Measurements from ENCODE around the gene KERA.
"Not testable (repeated sequence)": the region's sequence is repeated elsewhere in the genome, so short reads cannot be mapped to it uniquely, and the experiment has no call there.

The KERA gene, protein sequence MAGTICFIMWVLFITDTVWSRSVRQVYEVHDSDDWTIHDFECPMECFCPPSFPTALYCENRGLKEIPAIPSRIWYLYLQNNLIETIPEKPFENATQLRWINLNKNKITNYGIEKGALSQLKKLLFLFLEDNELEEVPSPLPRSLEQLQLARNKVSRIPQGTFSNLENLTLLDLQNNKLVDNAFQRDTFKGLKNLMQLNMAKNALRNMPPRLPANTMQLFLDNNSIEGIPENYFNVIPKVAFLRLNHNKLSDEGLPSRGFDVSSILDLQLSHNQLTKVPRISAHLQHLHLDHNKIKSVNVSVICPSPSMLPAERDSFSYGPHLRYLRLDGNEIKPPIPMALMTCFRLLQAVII

DNA sequence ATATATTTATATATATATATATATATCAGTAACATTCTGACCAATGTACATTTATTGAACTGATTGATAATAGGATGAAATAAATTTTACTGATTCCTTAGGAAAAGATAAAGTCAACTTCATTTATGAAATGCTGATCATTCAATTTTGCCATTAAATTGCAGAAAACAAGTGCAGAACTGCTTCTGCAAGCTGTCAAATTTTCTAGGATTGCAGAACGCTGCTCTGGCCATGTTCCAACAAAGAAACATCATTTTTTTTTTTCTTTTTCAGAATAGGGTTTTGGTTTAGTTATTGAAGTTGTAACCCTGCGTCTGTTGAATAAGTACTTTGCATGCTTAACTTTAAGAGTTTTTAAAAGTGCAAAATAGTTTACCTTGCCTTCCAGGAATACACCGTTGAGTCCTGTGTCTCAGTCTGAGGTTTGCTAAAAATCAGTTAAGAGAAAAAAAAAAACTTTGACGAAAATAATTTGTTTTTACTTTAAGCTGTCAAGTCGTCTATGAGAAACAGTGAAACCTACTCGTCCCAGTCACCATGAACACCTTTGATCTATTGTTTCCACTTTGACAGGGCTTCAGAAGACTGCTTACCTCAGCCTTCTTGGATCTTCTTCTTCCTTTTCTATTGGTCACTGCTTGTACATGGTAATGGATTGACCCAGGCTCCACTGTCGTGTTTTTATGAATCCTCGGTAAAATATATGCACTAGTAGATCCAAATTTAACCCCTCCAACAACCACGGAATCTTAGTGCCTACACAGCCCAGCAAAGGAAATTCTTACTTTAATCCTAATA lies at the start of gene KERA:
Gene KERA, minus strand, starts transcription at position 657 of the 798 bp plus-strand sequence. CDS start 1,743 bp downstream, outside the sequence.
- DNase-seq (ENCODE audit: low read depth): no peak

DNA sequence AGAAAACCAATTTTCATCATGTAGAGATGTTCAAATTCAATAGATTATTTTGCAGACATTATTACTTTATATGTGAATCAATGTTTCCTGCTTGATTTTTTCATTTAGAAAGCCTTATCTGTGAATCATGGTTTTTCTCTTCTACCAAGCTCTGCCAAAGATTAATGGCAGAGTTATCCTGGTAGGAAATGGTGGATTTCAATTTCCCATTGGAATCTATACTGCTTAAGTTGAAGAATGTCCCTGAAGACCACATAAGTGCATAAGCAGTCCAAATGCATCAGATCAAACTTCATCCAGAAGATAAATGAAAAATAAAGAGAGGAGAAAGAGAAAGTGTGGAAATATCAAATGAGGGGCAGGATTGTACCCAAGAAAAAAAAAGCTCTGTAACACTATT lies 48.5 kb upstream of the KERA start:
- DNase-seq (ENCODE audit: low read depth): no peak

DNA sequence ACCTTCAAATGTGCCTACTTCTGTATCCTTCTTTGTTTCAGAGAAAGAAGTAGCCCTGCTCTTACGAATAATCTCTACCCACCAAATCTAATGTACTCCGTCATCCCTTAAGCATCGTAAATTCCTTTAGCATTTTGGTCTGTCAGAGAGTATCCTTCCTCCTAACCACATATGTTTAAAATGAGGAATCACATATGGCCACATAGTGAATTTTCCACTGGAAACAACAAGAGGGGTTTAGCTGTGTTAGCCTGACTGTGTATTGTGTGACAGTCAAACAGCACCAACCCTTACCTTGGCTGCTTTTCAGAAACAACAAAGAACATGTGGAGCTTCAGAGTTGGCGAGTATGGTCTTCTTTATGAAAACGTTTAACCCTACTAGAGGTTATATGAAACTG lies 48.0 kb upstream of the KERA start:
- no peak for DNase-seq (ENCODE audit: low read depth)

DNA sequence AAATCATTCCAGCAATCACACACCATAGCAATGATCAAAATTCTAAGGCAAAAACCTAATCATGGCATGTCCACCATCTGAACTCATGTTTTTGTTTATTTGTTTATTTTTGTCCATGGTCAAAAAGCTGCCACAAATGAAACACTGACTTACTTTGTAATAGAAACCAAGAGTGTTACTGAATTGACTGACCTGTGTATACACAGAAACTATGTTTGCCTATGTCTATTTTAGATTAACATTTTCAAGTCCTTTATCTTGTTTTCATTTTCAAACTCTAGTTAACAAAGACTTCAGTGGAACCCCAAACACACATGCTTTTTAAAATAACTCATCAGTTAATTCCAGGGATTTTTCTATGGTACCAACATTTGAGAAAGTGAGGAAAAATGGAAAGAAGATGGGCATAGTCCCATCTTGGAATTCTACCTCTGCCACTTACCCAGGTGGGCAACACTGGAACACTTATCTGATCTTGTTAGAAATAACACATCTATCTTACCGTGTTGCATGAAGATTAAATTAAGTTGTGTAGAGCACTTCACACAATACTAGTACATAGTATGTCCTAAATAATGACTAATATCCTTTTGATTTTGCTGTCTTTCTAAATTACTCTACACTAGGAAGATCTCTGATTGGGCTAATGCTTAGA lies 47.1 kb upstream of the KERA start:
- no peak for DNase-seq (ENCODE audit: low read depth)

DNA sequence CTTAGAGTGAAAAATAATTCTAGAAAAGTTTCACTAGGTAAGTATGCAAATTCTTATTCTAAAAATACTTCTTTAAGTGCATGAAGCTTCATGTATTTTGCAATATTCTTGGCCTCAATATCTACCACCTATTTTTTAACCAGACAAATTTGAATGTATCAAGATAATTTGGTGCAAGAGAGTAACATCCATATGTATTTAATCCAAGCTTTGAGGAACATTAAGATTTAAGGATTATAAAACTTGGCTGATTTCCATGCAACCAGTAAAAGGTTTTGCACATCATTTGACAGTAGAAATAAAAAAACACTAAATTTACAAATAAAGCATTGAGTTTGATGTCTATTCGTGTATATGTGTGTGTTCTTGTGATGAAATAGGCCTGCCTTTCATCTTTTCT lies 45.8 kb upstream of the KERA start:
- no peak for DNase-seq (ENCODE audit: low read depth)

DNA sequence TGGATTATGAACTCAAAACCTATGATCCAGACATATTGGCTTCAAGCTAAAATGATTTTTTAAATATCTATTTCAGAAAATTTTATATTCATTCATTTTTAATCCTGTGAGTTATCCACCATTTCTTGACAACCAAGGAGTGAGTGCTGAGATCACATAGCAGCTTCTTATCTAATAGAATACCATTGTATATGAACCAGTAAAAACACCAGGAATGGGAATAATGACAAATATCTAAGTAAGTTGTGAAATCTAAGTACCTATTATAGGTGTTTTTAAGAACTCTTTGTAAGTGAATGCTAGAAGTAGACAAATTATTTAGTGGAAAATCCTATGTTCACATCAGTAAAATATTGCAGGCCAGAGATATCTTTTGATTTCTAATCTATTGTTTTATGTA lies 45.3 kb upstream of the KERA start:
- DNase-seq (ENCODE audit: low read depth): no peak

DNA sequence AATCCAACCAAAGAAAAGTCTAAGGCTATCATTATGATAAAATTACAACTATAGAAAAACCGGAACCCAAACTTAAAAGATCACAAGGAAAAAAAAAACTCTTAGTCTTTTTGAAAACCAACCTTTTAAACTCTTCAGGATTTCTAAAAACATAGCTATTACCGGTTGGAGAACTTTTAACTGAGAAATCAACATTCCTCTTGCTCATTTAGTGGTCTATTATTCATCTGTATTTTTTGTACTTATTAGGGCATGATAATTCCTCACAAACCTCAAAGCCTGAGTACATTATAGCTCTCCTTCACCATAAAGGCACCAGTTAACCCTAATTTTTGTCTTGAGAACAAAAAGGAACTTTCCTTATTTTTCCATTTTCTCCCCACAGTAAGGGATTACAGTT lies 43.1 kb upstream of the KERA start:
- DNase-seq (ENCODE audit: low read depth): no peak

DNA sequence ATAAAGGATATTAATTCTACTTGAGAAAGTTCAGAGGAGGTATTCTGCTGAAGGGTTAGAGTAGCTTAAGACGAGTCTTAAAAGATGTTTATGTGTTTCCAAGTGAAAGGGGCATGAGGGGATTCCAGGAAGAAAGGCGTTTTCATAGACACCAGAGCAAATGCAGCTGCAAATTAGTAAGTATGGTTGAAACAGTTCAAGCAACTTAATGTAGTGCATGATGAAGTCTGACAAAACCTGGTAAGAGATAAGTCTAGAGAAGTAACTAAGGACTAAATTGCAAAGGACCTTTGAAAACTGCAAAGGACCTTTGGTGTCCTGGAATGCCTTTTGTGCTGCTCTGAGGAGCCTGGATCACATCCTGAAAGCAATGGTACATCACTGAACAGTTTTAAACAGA lies 42.0 kb upstream of the KERA start:
- DNase-seq (ENCODE audit: low read depth): no peak

DNA sequence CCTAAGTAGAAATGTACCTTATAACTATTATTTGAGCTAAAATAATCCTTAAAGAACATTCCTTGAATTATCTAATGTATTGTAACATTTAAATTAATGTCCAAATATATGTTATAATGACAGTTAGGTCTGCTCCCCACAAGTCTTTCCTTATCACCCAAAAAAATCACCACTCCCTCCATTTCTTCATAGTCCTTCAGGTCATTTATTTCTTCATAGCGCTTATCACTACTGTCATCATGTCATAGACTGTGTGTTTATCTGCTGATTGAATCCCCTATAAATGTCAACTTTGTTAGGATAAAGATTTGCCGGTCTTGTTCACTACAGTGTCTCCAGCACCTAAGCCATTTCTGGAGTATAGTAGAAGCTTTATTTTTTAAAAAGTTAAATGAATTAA lies 41.5 kb upstream of the KERA start:
- no peak for DNase-seq (ENCODE audit: low read depth)

DNA sequence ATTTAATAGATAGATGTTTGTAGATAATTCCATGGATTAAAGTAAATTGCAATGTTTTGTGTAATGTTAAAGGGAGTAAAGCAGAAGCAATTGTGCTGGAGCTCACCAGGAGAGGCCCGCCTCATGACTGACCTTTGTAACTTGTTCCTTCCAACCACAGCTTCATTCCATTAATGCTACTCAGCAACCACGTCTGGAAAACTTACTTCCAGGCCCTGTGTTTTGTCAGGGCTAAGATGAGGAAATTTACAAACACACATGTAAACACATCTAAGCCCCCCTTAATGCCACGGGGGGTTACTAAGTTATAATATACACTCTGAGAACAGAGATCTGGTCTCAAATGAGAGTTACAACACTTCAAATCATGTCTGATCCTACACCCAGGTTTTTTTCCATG lies 41.1 kb upstream of the KERA start:
- DNase-seq (ENCODE audit: low read depth): no peak

DNA sequence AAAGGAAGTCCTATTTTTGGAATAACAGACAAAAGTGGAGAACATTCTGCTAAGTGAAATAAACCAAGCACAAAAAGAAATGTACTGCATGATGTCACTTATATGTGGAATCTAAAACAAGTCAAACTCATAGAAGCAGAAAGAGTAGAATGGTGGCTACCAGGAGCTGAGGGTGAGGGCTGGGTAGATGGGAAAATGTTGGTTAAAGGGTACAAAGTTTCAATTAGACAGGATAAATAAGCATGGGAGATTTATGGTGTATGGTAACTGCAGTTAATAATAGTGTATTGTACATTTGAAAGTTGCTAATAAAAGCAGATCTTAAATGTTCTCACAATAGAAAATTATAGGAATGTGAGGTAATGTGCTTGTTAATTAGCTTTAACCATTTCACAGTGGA lies 40.6 kb upstream of the KERA start:
- DNase-seq (ENCODE audit: low read depth): no peak

DNA sequence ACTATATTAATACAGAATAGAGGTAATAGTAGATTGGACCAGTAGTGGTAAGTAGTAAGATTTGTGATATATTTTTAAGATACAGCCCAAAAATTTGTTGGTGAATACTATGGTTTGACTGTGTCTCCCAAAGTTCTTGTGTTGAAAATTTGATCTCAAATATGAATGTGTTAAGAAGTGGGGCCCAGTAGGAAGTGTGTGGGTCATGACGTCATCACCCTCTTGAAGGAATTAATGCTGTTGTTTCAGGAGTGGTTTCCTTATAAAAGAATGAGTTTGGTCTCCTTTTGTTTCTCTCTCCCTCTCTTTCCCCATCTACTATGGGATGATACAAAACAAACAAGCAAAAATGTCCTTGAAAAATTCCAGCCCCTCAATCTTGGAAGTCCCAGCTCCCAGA lies 37.1 kb upstream of the KERA start:
- DNase-seq (ENCODE audit: low read depth): no peak

DNA sequence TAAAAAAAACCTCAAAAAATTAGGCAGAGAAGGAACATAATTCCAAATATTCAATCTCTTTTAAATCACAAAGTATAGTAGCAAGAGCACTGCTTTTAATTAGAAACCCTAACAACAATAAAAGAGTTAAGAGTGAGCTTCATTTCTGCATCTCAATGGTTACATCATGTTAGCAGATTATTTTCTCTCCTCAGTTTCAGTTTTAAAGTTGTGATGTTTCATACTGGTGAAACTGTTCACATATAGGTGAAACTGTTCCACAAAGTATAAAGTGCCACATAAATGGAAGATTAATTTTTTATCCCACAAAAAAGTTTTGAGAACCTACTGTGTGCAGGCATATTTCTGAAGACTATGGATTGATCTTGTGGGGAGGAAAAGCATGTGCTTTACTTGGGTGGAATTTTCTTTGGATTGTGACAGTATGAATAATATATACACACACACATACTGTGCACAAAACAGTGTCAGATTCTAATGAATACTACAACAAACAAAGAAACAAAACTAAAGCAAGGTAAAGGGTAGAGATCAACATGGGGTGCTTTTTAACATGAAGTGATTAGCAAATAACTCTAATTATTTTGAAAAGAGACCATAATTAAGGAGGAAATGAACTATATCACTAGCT lies 36.3 kb upstream of the KERA start:
- DNase-seq (ENCODE audit: low read depth): no peak

DNA sequence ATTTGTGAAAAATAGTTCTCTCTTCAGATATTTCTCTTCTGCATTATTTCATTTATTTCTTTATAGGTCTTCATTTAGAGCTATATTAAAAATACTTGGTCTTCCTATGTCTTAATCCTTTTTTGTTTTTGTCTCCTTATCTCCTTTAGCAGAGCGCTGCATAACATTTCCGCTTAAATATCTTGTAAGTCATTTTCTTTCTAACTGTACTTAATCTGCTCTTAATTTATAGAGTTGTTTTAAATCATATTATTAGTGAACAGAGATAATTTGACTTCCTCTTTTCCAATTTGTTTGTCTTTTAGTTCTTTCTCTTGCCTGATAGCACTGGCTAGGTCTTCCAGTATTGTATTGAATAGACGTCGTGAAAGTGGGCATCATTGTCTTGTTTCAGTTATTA lies 35.5 kb upstream of the KERA start:
- no peak for DNase-seq (ENCODE audit: low read depth)

DNA sequence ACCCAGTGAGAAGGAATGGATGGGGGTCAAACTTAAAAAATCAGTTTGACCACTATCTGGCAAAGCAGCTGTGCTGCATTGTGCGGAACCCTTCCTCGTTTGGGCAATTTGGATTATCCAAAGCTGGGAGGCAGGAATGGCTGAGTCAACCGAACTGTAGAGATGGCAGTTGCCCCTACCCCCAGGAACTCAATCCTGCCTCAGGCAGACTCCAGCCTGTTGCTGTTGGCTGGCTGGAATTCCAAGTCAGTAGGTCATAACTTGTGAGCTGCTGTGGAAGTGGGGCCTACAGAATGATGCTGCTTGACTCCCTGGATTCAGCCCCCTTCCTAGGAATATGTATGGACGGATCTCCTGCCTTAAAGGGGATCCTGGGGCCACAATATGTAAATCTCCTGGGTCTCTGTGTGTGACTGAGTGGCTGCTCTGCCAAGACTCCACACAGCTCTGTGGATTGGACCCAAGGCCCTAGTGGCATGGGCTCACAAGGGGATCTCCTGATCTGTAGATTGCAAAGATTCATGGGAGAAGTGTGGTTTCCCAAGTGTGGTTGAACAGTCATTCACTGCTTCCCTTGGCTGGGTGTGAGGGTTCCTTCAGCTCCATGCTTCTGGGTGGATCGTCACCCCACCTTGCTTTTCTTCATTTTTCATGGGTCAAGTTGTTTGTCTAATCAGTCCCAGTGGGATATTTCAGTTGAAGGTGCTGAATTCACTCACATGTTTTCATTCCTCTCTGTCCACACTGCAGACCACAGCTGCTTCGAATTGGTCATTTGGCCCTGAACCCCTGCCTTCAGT lies 34.3 kb upstream of the KERA start:
- DNase-seq (ENCODE audit: low read depth): no peak

DNA sequence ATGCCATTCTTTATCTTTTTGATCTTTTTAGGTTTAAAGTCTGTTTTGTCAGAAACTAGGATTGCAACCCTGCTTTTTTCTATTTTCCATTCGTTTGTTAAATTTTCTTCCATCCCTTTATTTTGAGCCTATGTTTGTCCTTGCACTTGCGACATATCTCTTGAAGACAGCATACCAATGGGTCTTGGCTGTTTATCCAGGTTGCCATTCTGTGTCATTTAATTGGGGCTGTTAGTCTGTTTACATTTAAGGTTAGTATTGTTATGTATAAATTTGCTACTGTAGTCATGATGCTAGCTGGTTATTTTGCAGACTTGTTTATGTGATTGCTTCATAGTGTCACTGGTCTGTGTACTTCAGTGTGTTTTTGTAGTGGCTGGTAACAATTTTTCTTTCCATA lies 32.1 kb upstream of the KERA start:
- DNase-seq (ENCODE audit: low read depth): not testable (repeated sequence)

DNA sequence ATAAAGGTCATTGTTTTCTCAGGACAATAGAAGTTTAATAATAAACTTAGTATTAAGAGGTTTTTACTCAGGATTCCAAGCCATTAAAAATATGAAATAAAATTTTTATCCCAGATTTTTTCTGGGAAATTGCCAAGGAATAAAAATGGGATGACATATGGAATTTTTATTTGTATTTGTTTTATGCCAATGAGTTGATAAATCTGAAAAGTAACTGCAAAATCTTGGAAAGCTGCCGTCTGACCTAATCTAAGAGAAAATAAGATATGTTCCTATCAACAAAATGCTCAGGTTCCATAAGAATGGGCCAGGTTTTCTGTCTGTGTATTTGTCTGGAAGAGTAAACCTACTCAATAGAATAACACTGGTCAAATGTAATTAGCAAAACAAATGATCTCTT lies 22.2 kb upstream of the KERA start:
- no peak for DNase-seq (ENCODE audit: low read depth)

DNA sequence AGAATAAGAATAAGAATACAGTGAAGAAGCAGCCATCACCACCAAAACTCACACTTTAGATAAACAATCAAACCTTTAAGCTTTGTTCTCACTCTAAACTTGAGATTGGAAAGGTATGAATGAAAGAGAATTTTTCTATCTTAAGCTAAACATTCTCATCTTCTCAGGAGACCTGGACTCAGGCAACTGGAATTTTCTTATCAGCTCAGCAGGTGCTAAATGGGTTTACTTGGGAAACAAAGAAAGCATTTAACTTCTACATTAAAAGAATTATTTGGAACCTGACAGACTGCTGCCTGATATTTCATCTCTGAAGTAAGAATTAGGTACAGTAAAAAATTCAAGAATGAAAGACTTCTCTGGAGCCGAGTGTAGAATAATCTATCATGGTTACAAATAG lies 20.7 kb upstream of the KERA start:
- DNase-seq (ENCODE audit: low read depth): no peak

DNA sequence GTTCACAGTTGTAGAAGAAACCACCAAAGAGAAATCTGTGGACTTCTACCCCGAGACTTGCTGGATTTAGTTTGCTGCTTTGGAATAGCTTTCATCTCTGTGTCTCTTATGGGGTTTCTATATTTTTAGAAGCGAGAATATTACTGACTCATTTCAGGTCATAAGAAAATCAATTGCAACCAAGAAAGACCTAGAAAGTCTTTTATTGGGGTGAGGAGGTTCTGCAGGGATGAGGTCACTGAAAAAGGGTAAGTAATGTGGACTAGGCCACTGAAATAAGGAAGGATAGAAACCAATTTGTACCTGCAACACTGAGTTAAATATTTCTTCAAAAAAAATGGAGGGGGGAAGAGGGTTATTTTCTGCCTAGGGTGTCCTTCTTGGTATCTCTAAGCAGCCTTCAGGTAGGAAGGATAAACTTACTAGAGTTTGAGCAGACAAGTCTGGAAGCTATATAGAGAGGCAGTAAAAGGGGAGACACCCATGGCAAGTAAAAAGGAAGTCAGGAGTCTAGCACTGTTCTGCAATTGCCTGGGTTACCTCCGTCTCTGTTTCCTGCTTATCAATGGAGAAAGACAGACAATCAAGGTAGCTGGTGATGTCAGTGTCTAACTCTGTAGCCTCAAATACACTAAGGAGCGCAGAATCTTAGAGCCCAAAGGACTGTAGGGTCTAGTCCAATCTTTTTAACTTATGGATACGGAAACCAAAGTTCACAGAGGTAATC lies 19.6 kb upstream of the KERA start:
- no peak for DNase-seq (ENCODE audit: low read depth)

DNA sequence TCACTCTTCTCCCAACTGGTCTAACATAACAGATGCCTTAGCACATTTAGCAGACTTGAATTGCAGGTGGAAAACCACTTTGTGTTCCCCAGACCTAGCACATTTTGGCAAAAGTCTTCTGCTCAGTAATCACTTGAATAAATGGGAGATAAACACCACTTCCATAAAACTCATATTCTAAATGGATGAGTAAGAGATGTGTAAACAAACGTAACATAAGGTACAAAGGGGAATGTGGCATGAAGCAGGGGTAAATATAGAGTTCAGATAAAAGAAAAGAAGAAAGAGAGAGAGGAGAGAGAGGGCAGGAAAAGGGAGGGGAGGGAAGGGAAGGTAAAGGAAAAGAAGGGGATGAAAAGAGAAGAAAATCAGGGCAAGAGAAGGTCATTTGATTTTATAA lies 17.0 kb upstream of the KERA start:
- DNase-seq (ENCODE audit: low read depth): no peak

DNA sequence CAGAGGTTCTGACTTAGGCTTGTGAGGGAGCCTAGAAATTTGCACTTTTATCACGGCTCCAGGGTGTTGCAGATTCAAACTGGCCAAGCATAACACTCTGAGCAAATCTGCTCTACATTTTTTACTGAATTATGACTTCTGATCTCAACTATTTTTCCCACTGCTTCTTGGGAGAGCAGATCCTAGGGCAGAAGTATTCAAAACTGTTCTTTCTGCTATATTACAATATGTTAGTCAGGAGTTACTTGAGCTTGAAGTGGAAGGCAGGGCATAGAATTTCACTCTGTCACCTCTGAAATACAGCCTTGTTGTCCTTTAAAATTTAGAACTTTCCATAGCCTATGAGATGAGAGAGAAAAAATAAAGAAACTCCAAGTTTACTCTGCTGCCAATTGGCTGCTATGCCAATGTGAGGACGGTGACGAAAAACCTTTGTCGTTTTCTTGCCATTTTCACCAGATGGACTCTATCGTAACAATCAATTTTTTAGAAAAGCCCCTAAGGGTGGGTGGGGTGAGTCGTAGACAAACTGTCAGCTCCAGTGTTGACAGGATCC lies 16.4 kb upstream of the KERA start:
- DNase-seq (ENCODE audit: low read depth): no peak
